Esophagus squamous epithelium (tissue), 5 donors: ENCODE data around the gene DNAJC12. TPM values are rescaled to one million over a fixed set of nuclear protein-coding genes. Genes with fewer than 3 reads are reported as not detected.

ENCODE experiments used
- DNase-seq: peaks from one replicate; lab custom pipeline; 2025; lab: John Stamatoyannopoulos, UW
- H3K27ac ChIP-seq, 4 donors: fragments of 200-600 bp; sonication (generic); one replicate each; pipeline ENCODE4 v1.5.1; 2016 to 2019; ENCODE audit warnings: mild to moderate bottlenecking in 1 of 4
- H3K27me3 ChIP-seq, 4 donors: fragments of 200-600 bp; sonication (generic); 1 replicate in 3 of 4; 2 replicates in 1 of 4; pipeline versions ENCODE4 v1.5.1 to v1.6.0; 2017 to 2021; ENCODE audit warnings: antibody characterized with exemption in 1 of 4
- H3K36me3 ChIP-seq, 3 donors: fragments of 200-600 bp; sonication (generic); one replicate each; pipeline ENCODE4 v1.5.1; 2016 to 2019
- H3K4me1 ChIP-seq, 3 donors: fragments of 200-600 bp; sonication (generic); one replicate each; pipeline ENCODE4 v1.5.1; 2017 to 2019
- H3K4me3 ChIP-seq, 4 donors: fragments of 200-600 bp; sonication (generic); 1 replicate in 3 of 4; 2 replicates in 1 of 4; pipeline ENCODE4 v1.5.1; 2016 to 2019; ENCODE audit warnings: mild to moderate bottlenecking in 2 of 4, moderate library complexity in 1 of 4
- H3K9me3 ChIP-seq, 3 donors: fragments of 200-600 bp; sonication (generic); one replicate each; pipeline ENCODE4 v1.5.1; 2016 to 2019
- POLR2A ChIP-seq, 4 donors: fragments of 450-650 bp; IDR thresholded peaks; one replicate each; pipeline ENCODE4 v1.6.1; 2017; ENCODE audit warnings: antibody characterized with exemption in 4 of 4, mild to moderate bottlenecking in 4 of 4, moderate library complexity in 3 of 4
- WGBS, 2 donors: methylation state at CpG; one replicate each; pipeline ENCODE4 v1.1.5; 2018; 5-methylcytosine and 5-hydroxymethylcytosine counted together
- intact Hi-C: fragments of 100-400 bp; cut with DNase I; formaldehyde crosslinking; loops from one replicate; pipeline ENCODE4 v1.15.0; 2022
- total RNA-seq, 4 donors: library from RNA; depleted of rRNA; stranded (reverse); fragments of >200 nt; gene quantifications; one replicate each; pipeline ENCODE4 v1.1.0, GENCODE V29; 2016
- TF ChIP-seq, protein P1 (sequence below), 6 experiments: fragments of 450-650 bp in 4 of 6; fragments of 200-600 bp in 2 of 6; sonication (generic) in 2 of 6; IDR thresholded peaks; one replicate each; pipeline ENCODE4 v1.5.1; 2016 to 2019; ENCODE audit warnings: antibody characterized with exemption in 6 of 6, mild to moderate bottlenecking in 4 of 6, moderate library complexity in 4 of 6
- donor health status: DM: yes; HTN: yes; CAD: no.

DNAJC12 gene
- total RNA-seq, 4 donors from 2014 or later, result 0.76 to 2.7 TPM; not detected in 2

DNA sequence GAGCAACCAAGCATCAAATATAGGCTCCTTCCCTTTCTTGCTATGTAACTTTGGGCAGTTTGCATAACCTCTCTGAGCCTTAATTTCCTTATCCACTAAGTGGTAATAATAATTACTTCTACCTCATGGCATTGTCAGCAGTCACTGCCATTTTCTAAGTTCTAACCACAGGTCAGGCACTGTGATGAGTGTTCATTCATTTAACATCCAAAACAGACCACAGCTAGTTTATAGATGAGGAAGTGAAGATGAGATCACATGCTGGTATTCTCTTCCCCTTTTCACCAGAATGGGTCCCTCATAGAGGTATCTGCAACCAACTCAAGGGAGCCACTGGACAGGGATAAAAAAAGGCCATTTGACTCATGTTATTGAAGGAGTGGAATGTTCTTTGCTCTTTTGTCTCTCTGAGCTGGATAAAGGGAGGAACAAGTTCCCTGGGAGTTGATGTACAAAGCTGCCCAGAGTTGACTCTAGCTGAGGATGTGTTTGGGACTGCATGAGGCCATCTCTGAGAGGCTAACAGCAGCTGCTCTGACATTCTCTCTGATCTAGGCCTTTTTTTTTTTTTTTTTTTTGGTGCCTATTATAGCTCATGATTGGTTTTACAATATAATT, 65.0 kb downstream of the DNAJC12 start:
- Histone ChIP-seq H3K27me3 (no peaks in the 10 kb centered on the region), H3K36me3 (no peaks in the 10 kb centered on the region), H3K9me3 (no peaks in the 10 kb centered on the region), H3K4me1 (no peaks in the 10 kb centered on the region), H3K27ac (no peak overlapping the region), H3K4me3 (no peak overlapping the region)
- intact Hi-C loops, result no loop called here
- no peak for DNase-seq
- no peak for TF ChIP-seq POLR2A (IDR thresholded peaks at IDR 0.05)
- TF ChIP-seq, protein P1, sequence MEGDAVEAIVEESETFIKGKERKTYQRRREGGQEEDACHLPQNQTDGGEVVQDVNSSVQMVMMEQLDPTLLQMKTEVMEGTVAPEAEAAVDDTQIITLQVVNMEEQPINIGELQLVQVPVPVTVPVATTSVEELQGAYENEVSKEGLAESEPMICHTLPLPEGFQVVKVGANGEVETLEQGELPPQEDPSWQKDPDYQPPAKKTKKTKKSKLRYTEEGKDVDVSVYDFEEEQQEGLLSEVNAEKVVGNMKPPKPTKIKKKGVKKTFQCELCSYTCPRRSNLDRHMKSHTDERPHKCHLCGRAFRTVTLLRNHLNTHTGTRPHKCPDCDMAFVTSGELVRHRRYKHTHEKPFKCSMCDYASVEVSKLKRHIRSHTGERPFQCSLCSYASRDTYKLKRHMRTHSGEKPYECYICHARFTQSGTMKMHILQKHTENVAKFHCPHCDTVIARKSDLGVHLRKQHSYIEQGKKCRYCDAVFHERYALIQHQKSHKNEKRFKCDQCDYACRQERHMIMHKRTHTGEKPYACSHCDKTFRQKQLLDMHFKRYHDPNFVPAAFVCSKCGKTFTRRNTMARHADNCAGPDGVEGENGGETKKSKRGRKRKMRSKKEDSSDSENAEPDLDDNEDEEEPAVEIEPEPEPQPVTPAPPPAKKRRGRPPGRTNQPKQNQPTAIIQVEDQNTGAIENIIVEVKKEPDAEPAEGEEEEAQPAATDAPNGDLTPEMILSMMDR (IDR thresholded peaks at IDR 0.05), result no peak

DNA sequence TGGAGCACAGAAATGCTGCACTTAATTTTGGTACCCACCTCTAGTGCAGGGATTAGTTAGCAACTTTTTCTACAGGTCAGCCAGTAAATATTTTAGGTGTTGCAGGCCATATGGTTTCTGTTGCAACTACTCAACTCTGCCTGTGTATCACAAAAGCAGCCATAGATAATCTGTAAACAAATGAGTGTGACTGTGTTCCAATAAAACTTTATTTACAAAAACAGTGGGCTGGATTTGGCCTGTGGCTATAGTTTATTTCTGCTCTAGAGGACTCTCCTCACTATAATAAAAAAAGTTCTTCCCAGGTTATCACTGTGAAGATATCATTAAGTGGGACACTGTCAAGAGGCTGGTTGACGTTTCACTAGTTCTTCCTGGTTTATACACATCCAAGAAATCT, 65.8 kb downstream of the DNAJC12 start:
- Histone ChIP-seq H3K4me3 (no peak overlapping the region), H3K36me3 (no peaks in the 10 kb centered on the region), H3K27me3 (no peaks in the 10 kb centered on the region), H3K9me3 (no peaks in the 10 kb centered on the region), H3K27ac (no peak overlapping the region), H3K4me1 (no peaks in the 10 kb centered on the region)
- WGBS, 2 donors, result 75 to 78% methylated on average over 1 of the region's 1 CpG
- TF ChIP-seq POLR2A (IDR thresholded peaks at IDR 0.05), result no peak
- TF ChIP-seq, protein P1 (IDR thresholded peaks at IDR 0.05), result no peak
- DNase-seq, result no peak
- intact Hi-C loops, result no loop called here

DNA sequence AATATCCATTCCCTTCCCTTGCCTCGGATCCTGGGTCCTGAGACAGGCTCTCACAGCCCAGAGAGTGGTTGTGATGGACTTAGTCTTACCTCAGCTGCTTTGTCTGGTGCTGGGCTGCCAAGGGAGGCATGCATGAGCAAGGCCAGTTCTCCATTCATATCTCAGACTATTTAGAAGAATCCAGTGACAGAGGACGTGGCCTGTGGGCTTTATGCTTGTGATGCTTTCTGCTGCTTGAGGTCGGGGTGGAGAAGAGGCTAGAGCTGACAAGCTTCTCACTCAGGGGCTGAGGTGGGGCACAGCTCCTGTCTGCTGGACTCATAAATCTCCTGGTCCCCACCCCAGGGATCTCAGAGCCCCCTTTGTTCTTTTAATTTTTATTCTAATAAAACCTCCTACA, 66.8 kb downstream of the DNAJC12 start:
- H3K27me3 ChIP-seq, result no peaks in the 10 kb centered on the region
- intact Hi-C loops, result no loop called here
- WGBS, 2 donors, result 58 to 61% methylated on average over 3 of the region's 3 CpGs
- no peak overlapping the region for H3K27ac ChIP-seq
- no peak for TF ChIP-seq POLR2A (IDR thresholded peaks at IDR 0.05)
- TF ChIP-seq, protein P1 (IDR thresholded peaks at IDR 0.05), result no peak
- H3K4me3 ChIP-seq, result no peak overlapping the region
- no peak for DNase-seq
- H3K9me3 ChIP-seq, result no peaks in the 10 kb centered on the region
- no peaks in the 10 kb centered on the region for H3K4me1 ChIP-seq
- H3K36me3 ChIP-seq, result no peaks in the 10 kb centered on the region

DNA sequence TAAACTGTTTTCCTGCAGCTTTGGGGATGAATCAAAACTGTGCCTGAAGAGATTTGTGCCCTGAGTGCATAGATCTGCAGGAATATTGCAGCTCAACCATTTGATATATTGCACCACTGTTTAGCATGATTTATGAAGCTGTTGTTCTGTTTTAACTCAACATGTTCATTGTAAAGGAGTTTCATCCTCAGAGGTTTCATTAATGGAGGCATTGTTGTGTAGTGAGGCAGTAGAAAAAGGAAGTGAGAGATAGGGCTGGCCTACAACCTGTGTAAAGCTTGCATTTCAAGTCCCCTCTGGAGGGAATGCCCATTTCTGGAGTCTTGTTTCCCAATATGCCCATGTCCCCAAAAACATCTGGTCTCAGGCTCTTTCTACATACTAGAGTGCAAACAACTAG, 67.5 kb downstream of the DNAJC12 start:
- Histone ChIP-seq H3K4me1 (no peaks in the 10 kb centered on the region), H3K36me3 (no peaks in the 10 kb centered on the region), H3K27ac (no peak overlapping the region), H3K9me3 (no peaks in the 10 kb centered on the region), H3K4me3 (no peak overlapping the region), H3K27me3 (no peaks in the 10 kb centered on the region)
- TF ChIP-seq, protein P1 (IDR thresholded peaks at IDR 0.05), result no peak
- TF ChIP-seq POLR2A (IDR thresholded peaks at IDR 0.05), result no peak
- intact Hi-C loops, result no loop called here
- no peak for DNase-seq

DNA sequence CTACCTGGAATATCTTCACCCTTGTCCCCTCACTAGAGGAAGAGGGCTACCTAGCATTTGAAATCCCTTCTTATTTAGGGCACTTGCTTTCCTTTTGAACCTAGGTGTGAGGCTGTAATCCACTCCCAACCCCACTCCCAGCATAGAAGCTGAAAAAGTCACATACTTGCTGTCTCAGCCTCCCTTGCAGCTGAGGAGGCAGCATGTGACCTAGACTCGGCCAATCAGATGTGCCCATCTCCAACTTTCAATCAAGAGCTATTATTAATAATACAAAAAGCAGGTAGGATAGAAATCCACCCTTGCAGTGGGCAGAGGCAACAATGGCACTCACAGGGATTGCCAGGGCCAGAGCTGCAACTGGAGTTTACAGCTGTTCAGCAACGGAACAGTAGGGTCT, 70.7 kb downstream of the DNAJC12 start:
- Histone ChIP-seq H3K27ac (no peak overlapping the region), H3K9me3 (no peaks in the 10 kb centered on the region), H3K27me3 (no peaks in the 10 kb centered on the region), H3K36me3 (no peaks in the 10 kb centered on the region), H3K4me1 (peaks cover 0 to 19% (median 0%) of the 10 kb centered on the region in 3 donors), H3K4me3 (no peak overlapping the region)
- DNase-seq, result no peak
- intact Hi-C loops, result no loop called here
- no peak for TF ChIP-seq POLR2A (IDR thresholded peaks at IDR 0.05)
- TF ChIP-seq, protein P1 (IDR thresholded peaks at IDR 0.05), result no peak
- 89 to 91% methylated on average over 1 to 2 of the region's 2 CpGs for WGBS, 2 donors
